Stimulated activated CD4-positive, alpha-beta T cell treated with anti-CD3 and anti-CD28 coated beads, Interleukin-4, amount 100 ng/mL, for 4 hours (primary cell): ENCODE measurements around the gene OTULIN.

ENCODE experiments used
- DNase-seq, 2 experiments: peaks; one replicate each; pipeline ENCODE4 v3.0.0-alpha.2; 2020

Gene OTULIN

GRCh38 chr5:14699807-14700400, 35.4 kb downstream of the OTULIN start:
- DNase-seq, result no peak

GRCh38 chr5:14700478-14701436, 36.2 kb downstream of the OTULIN start:
- no peak for DNase-seq

GRCh38 chr5:14701556-14701955, 37.0 kb downstream of the OTULIN start:
- DNase-seq, result no peak

- DNase-seq, result no peak
Measured at GRCh38 chr5:14702238-14702839, 37.8 kb downstream of the OTULIN start.

GRCh38 chr5:14705556-14705955, 41.0 kb downstream of the OTULIN start:
- DNase-seq, result no peak

GRCh38 chr5:14706615-14707021, 42.1 kb downstream of the OTULIN start:
- DNase-seq, result no peak

- DNase-seq, result no peak
Measured at GRCh38 chr5:14707811-14708390, 43.4 kb downstream of the OTULIN start.

- DNase-seq, result no peak
Measured at GRCh38 chr5:14708551-14708950, 44.0 kb downstream of the OTULIN start.

GRCh38 chr5:14710313-14710994, 45.9 kb downstream of the OTULIN start:
- DNase-seq, result no peak

- no peak for DNase-seq
Measured at GRCh38 chr5:14712131-14712530, 47.6 kb downstream of the OTULIN start.

- DNase-seq, result no peak
Measured at GRCh38 chr5:14712666-14713065, 48.1 kb downstream of the OTULIN start.

GRCh38 chr5:14713476-14714390, 49.2 kb downstream of the OTULIN start:
- no peak for DNase-seq

GRCh38 chr5:14714706-14715105, 50.2 kb downstream of the OTULIN start:
- DNase-seq, result no peak

- no peak for DNase-seq
Measured at GRCh38 chr5:14715481-14715880, 51.0 kb downstream of the OTULIN start.

GRCh38 chr5:14716755-14717752, 52.5 kb downstream of the OTULIN start:
- no peak for DNase-seq

- DNase-seq, result no peak
Measured at GRCh38 chr5:14718778-14719177, 54.3 kb downstream of the OTULIN start.

GRCh38 chr5:14720236-14720923, 55.9 kb downstream of the OTULIN start:
- DNase-seq, result no peak

- DNase-seq, result no peak
Measured at GRCh38 chr5:14721990-14722656, 57.6 kb downstream of the OTULIN start.

- no peak for DNase-seq
Measured at GRCh38 chr5:14722923-14723322, 58.4 kb downstream of the OTULIN start.
